CD1c-positive myeloid dendritic cell (primary cell): ENCODE data around the gene DLGAP1.

ENCODE experiments used
- DNase-seq: peaks from one replicate; pipeline ENCODE4 v3.0.0-alpha.2; 2016; ENCODE audit errors: extremely low spot score

Gene DLGAP1

DNA sequence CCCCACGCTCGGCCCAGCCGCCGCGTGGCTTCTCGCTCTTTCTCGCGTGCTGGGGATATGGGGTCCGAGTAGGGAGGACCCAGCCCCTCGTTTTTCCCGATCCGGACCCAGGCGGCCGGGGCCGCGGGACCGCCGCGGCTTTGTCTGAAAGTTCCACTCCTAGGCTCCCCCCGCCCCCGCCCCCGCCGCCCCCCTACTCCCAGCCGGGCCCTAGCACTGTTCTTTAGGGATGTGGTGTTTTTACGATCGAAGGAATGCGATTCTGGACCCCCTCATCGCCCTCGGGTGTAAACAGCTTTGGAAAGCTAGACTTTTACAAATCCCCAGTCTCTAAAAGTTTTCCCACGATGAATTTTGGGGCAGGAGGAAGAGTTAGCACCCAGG is 1004.3 kb downstream of the DLGAP1 start:
- DNase-seq = no peak

DNA sequence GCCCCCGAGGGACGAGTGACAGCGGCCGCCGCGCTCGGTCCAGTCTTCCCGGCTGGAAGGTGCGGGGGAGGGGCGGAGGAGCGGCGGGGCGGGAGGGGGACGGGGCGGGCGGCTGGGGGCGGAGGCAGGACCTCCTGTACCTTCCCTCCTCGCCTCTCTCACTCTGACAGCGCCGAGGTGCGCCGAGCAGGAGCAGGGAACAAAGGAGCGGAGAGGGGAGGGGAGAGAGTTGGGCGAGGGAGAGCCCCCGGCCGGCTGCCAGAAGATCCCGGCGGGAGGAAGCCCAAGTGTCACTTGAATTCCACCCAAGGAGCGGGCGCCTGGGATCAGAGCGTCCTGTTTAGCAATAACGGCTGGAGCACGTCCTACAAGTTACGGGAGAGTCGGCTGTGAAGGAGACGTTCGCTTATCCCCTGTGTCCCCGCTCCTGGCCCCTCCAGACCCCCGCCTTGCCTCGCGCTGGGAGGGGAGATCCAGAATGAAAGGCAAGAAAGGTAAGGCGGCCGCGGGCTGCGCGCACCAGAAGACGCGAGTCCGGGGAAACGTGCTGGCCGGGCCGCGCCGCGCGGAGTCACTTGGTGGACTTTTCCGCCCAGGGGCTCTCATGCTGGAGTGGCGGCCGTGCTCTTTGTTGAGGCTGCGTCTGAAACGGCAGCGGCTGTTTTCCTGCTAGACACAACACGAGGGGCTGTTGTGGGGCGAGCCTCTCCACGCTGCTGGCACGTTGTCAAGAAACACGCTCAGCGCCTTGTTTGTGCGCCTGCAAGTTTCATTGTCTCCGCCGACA is 1004.9 kb downstream of the DLGAP1 start, which contains the start of gene TGIF1:
Gene TGIF1 (plus strand): TSS at position 161 of the 787 bp plus-strand sequence. CDS start 318 bp downstream, at position 479.
- peak; percentile 78 for DNase-seq

DNA sequence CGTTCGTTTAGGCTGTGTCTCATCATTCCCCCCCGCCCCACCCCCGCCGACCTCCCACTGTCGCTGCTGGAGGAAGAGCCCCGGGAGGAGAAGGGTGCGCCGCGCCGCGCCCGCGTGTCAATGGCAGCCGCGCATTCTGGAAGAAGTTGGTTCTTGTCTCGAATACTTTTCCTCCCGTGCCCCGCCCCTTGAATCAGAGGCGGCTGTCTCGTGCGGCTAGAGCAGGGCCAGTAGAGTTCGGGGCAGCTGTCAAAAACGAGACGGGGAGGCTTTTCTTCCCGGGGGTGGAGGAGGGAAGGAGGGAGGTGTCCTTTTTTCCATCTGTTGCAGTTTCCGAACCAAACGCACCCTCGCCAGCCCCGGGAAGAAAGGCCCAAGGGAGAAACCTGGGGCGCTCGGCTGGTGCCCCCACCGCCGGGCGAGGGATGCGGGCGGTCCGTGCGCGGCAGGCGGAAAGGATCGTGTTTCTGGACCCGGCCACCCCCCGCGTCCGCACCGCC is 1005.5 kb downstream of the DLGAP1 start:
- no peak for DNase-seq

DNA sequence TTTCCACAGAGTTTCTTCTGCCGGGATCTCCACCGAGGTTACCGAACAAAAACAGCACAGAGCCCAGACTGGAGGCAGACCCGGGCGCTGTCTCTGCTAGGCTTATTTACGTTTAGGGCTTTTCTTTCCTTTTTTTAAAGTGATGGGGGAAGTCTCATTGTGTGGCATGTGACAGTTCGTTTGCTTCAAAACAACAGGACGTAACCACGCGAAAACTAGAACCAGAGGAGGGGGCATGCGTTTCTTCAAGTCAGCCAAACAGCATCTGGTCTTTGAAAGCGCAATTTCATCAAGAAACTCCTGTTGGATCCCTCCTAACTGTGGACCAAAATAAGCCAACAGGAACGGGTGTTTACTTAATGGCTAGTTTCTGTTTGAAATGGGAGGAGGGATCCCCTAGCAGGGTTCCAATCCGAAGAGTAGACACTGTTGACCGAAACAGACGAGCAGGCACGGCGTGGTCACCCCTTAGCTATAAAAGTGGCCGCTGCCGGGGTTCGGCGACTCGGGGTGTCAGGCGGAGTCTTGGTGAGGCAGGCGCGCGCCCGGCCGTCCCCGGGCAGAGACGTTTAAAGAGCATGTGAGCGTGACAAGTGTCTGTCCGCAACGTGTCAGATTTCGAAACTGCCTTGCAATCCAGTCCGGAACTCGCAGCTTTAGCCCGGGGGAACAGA is 1006.1 kb downstream of the DLGAP1 start:
- peak; percentile 97 for DNase-seq

GRCh38 chr18:3447895-3448837 is 1006.9 kb downstream of the DLGAP1 start:
- peak; percentile 95 for DNase-seq

DNA sequence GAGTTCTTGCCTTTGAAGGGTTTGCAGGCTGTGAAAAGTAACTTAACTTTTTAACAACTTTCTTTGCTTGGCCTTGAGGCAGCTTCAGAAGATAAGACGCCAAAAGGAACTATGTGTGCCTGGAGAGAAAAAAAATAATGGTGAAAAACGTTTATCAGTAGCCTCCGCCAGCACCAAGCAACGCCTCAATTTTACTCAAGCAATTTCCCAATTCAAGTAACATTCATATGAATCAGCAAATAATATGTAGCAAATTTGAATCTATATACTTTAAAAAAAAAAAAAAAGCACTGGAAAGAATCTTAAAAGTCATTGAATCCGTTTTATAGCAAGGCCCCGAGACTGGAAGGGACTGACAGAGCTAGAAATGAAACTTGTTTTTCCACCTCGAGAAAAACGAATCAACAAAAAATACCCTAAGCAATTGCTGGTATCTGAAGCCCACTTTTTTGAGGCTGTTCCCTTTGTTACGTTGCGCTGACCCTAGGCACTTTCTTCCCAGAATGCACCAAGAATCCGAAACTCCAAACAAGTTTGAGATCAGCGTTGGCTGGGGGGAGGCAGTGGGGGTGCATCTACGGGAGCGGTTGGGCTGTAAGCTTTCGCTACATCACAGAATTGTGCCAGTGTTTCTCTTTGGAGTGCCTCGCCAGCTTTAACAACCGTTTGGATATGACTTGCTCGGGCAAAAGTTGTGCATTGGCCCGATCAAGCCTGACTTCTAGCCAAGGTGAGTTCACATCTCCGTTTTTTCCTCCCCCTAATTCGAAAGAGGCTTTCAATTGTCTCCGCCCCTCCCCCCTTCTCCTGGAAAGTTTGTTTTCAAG is 1007.8 kb downstream of the DLGAP1 start:
- peak; percentile 25 for DNase-seq
